HG02763 (cell line): ENCODE results near the gene EFNA5.
"Not testable (repeated sequence)": the region's sequence is repeated elsewhere in the genome, so short reads cannot be mapped to it uniquely, and the experiment has no call there.

Experiments used
- ATAC-seq: cut with Tn5 transposase; IDR thresholded peaks from one replicate; pipeline ENCODE4 v1.9.1; 2021; ENCODE audit warnings: mild to moderate bottlenecking, moderate library complexity; ENCODE audit not compliant: unreplicated experiment

Gene EFNA5

GRCh38 chr5:107500347-107500746, 170.4 kb downstream of the EFNA5 start:
- ATAC-seq, result no peak

- ATAC-seq, result no peak
Measured at GRCh38 chr5:107499776-107500175, 171.0 kb downstream of the EFNA5 start.

- ATAC-seq, result no peak
Measured at GRCh38 chr5:107499237-107499636, 171.5 kb downstream of the EFNA5 start.

GRCh38 chr5:107496466-107496865, 174.3 kb downstream of the EFNA5 start:
- ATAC-seq, result no peak

GRCh38 chr5:107494129-107494528, 176.6 kb downstream of the EFNA5 start:
- not testable (repeated sequence) for ATAC-seq

GRCh38 chr5:107487056-107487542, 183.6 kb downstream of the EFNA5 start:
- ATAC-seq, result no peak

GRCh38 chr5:107486489-107486888, 184.2 kb downstream of the EFNA5 start:
- peak; percentile 84 for ATAC-seq

GRCh38 chr5:107485184-107485583, 185.6 kb downstream of the EFNA5 start:
- ATAC-seq, result peak; percentile 44

GRCh38 chr5:107484281-107484680, 186.5 kb downstream of the EFNA5 start:
- no peak for ATAC-seq

- ATAC-seq, result no peak
Measured at GRCh38 chr5:107483231-107484024, 187.3 kb downstream of the EFNA5 start.

GRCh38 chr5:107478068-107478641, 192.6 kb downstream of the EFNA5 start:
- no peak for ATAC-seq

GRCh38 chr5:107477492-107477891, 193.2 kb downstream of the EFNA5 start:
- ATAC-seq, result no peak

GRCh38 chr5:107476783-107477182, 194.0 kb downstream of the EFNA5 start:
- ATAC-seq, result peak; percentile 92

GRCh38 chr5:107474716-107475489, 195.8 kb downstream of the EFNA5 start:
- ATAC-seq, result peak; percentile 47

GRCh38 chr5:107474361-107474715, 196.4 kb downstream of the EFNA5 start:
- no peak for ATAC-seq

- no peak for ATAC-seq
Measured at GRCh38 chr5:107472620-107473064, 198.1 kb downstream of the EFNA5 start.

- ATAC-seq, result no peak
Measured at GRCh38 chr5:107470295-107470582, 200.5 kb downstream of the EFNA5 start.

GRCh38 chr5:107469485-107470294, 201.0 kb downstream of the EFNA5 start:
- no peak for ATAC-seq

GRCh38 chr5:107469064-107469463, 201.7 kb downstream of the EFNA5 start:
- ATAC-seq, result no peak

GRCh38 chr5:107468276-107468675, 202.5 kb downstream of the EFNA5 start:
- no peak for ATAC-seq
